HG03175 (cell line): ENCODE measurements around the gene WFDC2.

Experiments used
- ATAC-seq: cut with Tn5 transposase; IDR thresholded peaks from one replicate; pipeline ENCODE4 v1.9.1; 2021; ENCODE audit warnings: mild to moderate bottlenecking, moderate library complexity; ENCODE audit not compliant: unreplicated experiment

The WFDC2 gene

DNA sequence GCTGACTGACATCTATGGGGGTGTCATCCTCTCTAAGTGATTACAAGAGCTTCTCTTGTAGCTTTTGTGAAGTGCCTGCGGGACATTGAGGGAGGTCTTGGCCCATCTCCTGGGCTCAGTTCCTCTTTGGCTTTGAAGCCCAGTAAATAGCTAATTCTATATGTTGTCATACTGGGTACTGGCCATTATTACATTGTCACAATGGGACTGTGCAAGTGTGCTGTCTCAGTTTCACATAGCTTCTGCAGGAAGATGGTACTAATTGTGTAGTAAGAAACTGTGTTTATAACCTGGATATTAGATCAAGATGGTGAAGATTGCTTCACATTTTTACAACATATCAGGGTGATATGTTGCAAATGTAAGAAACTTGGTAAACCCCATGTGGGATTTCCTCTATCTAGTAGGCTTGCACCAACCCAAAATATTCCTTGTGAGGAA is 26.0 kb downstream of the WFDC2 start:
- ATAC-seq: no peak

GRCh38 chr20:45496166-45496565 is 26.6 kb downstream of the WFDC2 start:
- no peak for ATAC-seq

DNA sequence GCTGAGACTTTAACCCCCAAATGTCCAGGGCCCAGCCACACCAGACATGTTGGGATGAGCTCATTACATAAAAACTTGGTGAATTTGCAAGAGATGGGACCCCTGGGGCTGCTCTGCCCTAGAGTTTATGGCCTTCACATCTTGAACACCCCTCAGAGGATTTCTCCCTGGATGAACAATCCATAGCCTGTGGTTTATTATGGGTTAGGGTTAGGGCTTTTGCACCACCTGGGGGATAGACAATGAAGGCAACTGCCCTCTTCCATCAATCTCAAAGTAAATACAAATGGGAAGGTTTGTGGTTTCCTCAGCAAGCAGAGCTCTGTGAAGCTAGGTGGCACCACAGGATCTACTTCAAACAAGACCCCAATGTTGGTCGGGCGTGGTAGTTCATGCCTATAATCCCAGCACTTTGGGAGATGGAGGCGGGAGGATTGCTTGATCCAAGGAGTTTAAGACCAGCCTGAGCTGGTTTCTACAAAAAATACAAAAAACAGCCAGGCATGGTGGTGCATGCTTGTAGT is 28.5 kb downstream of the WFDC2 start:
- ATAC-seq: no peak

- ATAC-seq: no peak
Observed at GRCh38 chr20:45500022-45500421, 30.5 kb downstream of the WFDC2 start.

DNA sequence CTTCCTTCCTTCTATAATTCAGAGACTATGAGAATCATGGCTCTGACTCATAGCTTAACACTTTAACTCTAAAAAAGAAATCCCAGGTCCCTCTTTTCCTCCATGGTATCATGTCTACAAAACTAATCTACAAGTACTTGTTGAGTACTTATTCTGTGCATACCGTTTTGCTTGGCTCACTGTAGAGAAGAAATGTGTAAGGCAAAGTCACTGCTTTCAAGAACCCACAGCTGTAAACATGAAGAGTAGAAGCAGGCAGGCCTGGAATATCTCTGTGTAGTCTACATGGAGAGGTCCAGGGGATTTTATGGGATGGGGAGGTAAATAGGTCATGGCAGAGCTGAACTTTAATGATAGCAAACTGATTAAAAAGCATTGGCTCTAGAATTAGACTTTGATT is 32.0 kb downstream of the WFDC2 start:
- ATAC-seq: no peak

DNA sequence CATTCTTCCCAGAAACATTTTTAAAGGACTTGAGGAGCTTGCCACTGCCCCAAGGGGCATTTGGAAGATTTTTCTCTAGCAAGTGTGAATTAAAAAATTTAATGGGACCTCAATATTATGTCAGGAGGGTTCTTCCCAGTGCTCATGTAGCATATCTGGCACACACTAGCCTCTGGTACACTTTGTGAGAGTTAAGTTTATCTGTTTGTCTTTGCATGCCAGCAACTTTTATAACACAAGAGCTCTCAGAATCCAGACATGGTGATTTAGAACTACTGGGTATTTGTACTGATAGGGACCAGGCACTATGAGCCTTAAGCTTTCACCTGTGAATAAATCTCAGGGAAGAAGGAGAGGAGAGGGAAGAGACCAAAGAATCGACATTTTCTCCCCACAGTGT is 33.0 kb downstream of the WFDC2 start:
- no peak for ATAC-seq

GRCh38 chr20:45503403-45503802 is 33.9 kb downstream of the WFDC2 start:
- no peak for ATAC-seq

- no peak for ATAC-seq
Observed at GRCh38 chr20:45506398-45506797, 36.8 kb downstream of the WFDC2 start.

GRCh38 chr20:45507011-45507820 is 37.7 kb downstream of the WFDC2 start:
- no peak for ATAC-seq

DNA sequence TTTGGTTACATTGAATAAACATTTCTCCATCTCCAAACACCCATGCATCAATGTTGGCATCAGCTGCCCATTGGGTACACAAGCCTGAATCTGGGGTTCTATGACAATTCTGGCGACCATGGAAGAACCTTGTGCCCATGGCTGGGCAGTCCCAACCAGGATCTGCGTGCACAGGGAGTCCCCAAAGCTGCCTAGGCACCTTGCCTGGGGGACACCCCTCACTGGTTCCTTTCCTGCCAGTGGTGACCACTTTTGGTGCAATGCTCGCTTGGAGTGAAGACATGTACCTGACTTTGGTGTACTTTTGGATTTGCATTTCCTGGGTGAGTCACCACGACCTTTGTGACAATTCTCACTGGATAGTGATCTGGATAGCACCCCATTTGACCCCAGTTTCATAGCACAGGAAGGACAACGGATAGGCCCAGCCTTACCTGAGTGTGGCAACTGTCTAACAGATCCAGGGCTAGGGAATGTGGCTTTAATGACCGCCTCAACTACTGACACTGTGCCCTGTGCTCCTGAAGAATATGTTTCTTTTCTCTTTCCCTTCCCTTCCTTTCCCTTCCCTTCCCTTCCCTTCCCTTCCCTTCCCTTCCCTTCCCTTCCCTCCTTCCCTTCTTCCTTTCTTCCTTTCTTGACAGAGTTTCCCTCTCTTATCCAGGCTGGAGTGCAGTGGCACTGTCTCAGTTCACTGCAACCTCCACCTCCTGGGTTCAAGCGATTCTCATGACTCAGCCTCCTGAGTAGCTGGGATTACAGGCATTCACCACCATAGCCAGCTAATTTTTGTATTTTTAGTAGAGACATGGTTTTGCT is 38.7 kb downstream of the WFDC2 start:
- ATAC-seq: no peak

DNA sequence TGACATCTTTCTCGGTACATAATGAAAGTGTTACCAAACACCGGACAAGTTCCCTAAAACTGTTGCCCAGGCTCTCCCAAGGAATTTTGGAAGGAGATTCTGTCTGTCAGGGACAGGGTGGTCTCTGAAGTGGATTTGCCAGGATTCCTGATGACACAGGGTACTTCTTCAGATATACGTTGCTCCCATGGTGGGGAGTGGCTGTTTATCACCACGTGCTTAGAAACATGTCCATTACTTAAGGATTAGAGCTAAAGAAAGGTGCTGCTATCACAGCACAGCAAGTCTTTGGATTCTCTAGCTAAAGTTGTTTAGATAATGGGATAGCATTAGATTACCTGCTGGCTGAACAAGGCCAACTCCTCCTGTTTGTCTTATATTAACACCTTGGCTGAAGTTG is 39.5 kb downstream of the WFDC2 start:
- ATAC-seq: no peak

DNA sequence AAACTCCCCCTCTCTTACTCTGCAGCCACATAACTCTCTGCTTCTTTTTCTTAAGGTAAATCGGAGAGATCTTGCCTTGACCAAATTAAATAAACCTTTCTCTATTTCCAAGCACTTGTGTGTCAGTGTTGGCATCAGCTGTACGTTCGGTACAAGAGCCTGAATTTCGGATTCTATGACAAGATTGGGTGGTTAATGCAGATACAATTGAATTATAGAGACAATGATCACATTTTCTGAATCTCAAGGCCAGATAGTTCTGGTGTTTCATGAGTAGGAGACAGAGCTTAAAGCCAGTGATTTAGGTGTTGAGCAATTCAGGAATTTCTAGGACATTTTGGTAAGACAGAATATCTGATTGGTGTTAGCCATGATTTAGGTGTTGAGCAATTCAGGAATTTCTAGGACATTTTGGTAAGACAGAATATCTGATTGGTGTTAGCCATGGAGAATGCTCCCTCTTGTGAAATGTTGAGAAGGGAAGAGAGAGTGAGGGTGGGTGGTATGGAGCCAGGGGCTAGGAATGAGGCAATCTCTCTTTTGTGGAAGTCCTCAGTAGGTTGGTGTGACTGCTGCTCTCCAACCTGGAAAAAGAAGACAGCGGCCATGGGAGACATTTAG is 40.8 kb downstream of the WFDC2 start:
- ATAC-seq: no peak

DNA sequence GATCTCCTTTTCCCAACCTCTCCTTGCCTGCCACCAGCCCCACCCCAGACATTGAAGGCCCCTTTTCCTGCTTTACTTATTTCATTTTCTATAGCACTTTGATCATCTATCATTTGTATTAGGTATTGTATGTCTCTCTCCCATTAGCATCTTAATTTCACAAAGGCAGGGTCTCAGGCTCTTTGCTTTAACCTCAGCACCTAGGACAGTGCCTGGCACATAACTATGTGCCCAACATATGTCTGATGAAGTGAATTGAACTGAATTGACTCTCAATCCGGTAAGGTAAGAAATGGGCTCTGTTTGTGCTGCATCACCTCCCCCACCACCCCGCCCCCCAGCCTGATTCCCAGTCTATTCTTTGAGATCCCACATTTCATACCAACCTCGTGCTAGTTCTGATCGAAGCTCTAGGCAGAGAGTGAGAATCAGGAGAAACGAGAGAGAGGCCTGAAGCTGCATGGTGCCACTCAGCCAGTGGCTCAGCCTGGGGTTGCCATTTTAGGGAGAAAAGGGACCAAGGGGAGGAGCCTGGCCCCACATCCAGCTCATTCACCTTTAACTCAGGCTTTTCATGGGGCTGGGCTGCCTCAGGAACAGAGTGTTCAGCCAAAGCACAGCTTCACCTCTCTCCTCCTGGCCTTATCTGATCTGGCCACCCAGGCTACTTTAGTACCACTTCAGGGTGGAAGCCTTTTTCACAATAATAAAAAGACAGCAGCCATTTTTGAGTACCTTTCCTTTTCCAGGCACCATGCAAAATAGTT is 45.8 kb downstream of the WFDC2 start, which contains the start of gene SPINT3:
Gene SPINT3, minus strand, starts transcription at position 476 of the 767 bp plus-strand sequence. Its CDS starts 14 bp downstream, at position 462.
- ATAC-seq: no peak

- no peak for ATAC-seq
Observed at GRCh38 chr20:45518282-45518681, 48.7 kb downstream of the WFDC2 start.

DNA sequence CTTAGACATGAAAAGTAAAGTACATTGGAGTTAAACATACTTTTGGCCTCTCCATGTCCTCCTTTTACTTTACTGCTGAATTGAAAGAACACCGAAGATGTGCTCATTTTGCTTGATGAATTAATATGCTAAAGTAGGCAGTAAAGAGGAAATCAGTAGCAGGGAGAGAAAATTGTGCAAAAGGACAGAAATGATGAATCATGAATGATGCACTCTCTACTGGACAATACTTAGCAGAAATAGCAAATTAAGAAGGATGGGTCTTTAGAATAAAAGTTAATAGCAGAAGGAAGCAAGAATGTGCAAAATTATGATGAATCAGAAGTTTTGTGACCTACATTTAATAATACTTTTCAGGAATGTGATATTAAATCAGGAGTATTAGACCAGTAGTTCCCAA is 54.3 kb downstream of the WFDC2 start:
- no peak for ATAC-seq

GRCh38 chr20:45527294-45527693 is 57.7 kb downstream of the WFDC2 start:
- ATAC-seq: no peak
